ENCODE results near the gene NEK2. TPM values are rescaled to one million over a fixed set of nuclear protein-coding genes. Genes with fewer than 3 reads are reported as not detected.
A peak's percentile ranks its signal among the peaks of the same experiment; 100 is the strongest.
"Not testable (repeated sequence)": the region's sequence is repeated elsewhere in the genome, so short reads cannot be mapped to it uniquely, and the experiment has no call there.

Gene NEK2
- total and polyA plus RNA-seq, 4 experiments from 2014 or later, result not detected

GRCh38 chr1:211683396-211684297, 8.2 kb upstream of the NEK2 start:
- Histone ChIP-seq H3K36me3 (ENCODE audit: insufficient read depth, low read length) (no peaks in the 10 kb centered on the region), H3K9me3 (ENCODE audit: control insufficient read depth in 1 of 2, low read length in 2 of 2) (no peaks in the 10 kb centered on the region), H3K4me3 (ENCODE audit: low read length in 2 of 2) (no peak overlapping the region), H3K27me3 (ENCODE audit: insufficient read depth, low read length) (no peaks in the 10 kb centered on the region), H3K4me1 (ENCODE audit: insufficient read depth, low read length) (peaks cover 27% of the 10 kb centered on the region), H3K27ac (ENCODE audit: low read depth, low read length) (no peak overlapping the region)
- ChIA-PET POLR2A (ENCODE audit: partially characterized antibody) (no interaction called here), CTCF (ENCODE audit: partially characterized antibody) (interaction anchor here (1.1 to 7.6 kb wide), 6 partner anchors 10 to 773 kb away, joined by 4 to 95 read pairs (median 29); partner anchors contain the start of genes DTL and INTS7)
- DNase-seq, result no peak
- H3K4me1 Mint-ChIP-seq, result peaks cover 12 to 37% (median 23%) of the 10 kb centered on the region in 4 donors
- H3K9me3 Mint-ChIP-seq, result peaks cover 0 to 1% (median 0%) of the 10 kb centered on the region in 8 donors
- peak overlapping the region in 2 of 7 donors; percentile 53 to 78 for H3K27ac Mint-ChIP-seq
- H3K4me3 Mint-ChIP-seq, result no peak overlapping the region
- H3K27me3 Mint-ChIP-seq, result no peaks in the 10 kb centered on the region
- intact Hi-C loops (cut with micrococcal nuclease), result no loop called here
- no peaks in the 10 kb centered on the region for H3K36me3 Mint-ChIP-seq

- H3K36me3 Mint-ChIP-seq; DNase-seq; H3K36me3 ChIP-seq (ENCODE audit: insufficient read depth, low read length); H3K9me3 ChIP-seq (ENCODE audit: control insufficient read depth in 1 of 2, low read length in 2 of 2); H3K27me3 ChIP-seq (ENCODE audit: insufficient read depth, low read length); intact Hi-C loops (cut with micrococcal nuclease); H3K4me3 ChIP-seq (ENCODE audit: low read length in 2 of 2); H3K27me3 Mint-ChIP-seq; H3K9me3 Mint-ChIP-seq; H3K4me3 Mint-ChIP-seq: not testable (repeated sequence)
- Histone ChIP-seq H3K27ac (ENCODE audit: low read depth, low read length) (peak overlapping the region; percentile 61), H3K4me1 (ENCODE audit: insufficient read depth, low read length) (peaks cover 13% of the 10 kb centered on the region)
- H3K27ac Mint-ChIP-seq, result peak overlapping the region in 6 of 7 donors; percentile 77 to 98 (median 94)
- H3K4me1 Mint-ChIP-seq, result peaks cover 6 to 23% (median 11%) of the 10 kb centered on the region in 4 donors
- CTCF ChIA-PET (ENCODE audit: partially characterized antibody), result interaction anchor here (1.0 to 7.6 kb wide), 8 partner anchors 8 to 1066 kb away, joined by 3 to 95 read pairs (median 20); partner anchors contain the start of genes DTL and INTS7
- POLR2A ChIA-PET (ENCODE audit: partially characterized antibody), result interaction anchor here (1.3 to 2.4 kb wide), 2 partner anchors 16 to 775 kb away, joined by 3 to 6 read pairs; no protein-coding TSS in a partner anchor
Observed at GRCh38 chr1:211682186-211682585, 6.8 kb upstream of the NEK2 start.

GRCh38 chr1:211680752-211681327, 5.4 kb upstream of the NEK2 start:
- Mint-ChIP-seq H3K4me1 (peaks cover 9 to 26% (median 12%) of the 10 kb centered on the region in 4 donors), H3K9me3 (no peaks in the 10 kb centered on the region), H3K27ac (peak overlapping the region; percentile 77 to 98 (median 92)), H3K27me3 (no peaks in the 10 kb centered on the region), H3K4me3 (peak overlapping the region in 4 of 8 donors; percentile 0 to 56 (median 17)), H3K36me3 (no peaks in the 10 kb centered on the region)
- Histone ChIP-seq H3K4me3 (ENCODE audit: low read length in 2 of 2) (no peak overlapping the region), H3K27me3 (ENCODE audit: insufficient read depth, low read length) (no peaks in the 10 kb centered on the region), H3K36me3 (ENCODE audit: insufficient read depth, low read length) (no peaks in the 10 kb centered on the region), H3K9me3 (ENCODE audit: control insufficient read depth in 1 of 2, low read length in 2 of 2) (no peaks in the 10 kb centered on the region), H3K27ac (ENCODE audit: low read depth, low read length) (peak overlapping the region; percentile 61), H3K4me1 (ENCODE audit: insufficient read depth, low read length) (peaks cover 15% of the 10 kb centered on the region)
- DNase-seq, result peak; percentile 76 to 83 (median 82)
- POLR2A ChIA-PET (ENCODE audit: partially characterized antibody), result interaction anchor here (0.6 to 2.4 kb wide), 12 partner anchors 17 to 1198 kb away, joined by 3 to 15 read pairs (median 4); partner anchors contain the start of genes DTL, INTS7, PPP2R5A and SLC30A1
- CTCF ChIA-PET (ENCODE audit: partially characterized antibody), result interaction anchor here (0.7 to 7.6 kb wide), 27 partner anchors 9 to 1067 kb away, joined by 3 to 95 read pairs (median 5); partner anchors contain the start of genes DTL and INTS7
- intact Hi-C loops (cut with micrococcal nuclease), result loop anchor here (1.0 to 2.0 kb wide), 7 partner anchors 150 to 775 kb away; partner anchors contain the start of genes DTL, INTS7 and LPGAT1

GRCh38 chr1:211677659-211678058, 2.2 kb upstream of the NEK2 start:
- ChIA-PET POLR2A (ENCODE audit: partially characterized antibody) (no interaction called here), CTCF (ENCODE audit: partially characterized antibody) (interaction anchor here (1.1 to 5.7 kb wide), 4 partner anchors 21 to 780 kb away, joined by 3 to 95 read pairs (median 8); no protein-coding TSS in a partner anchor)
- Mint-ChIP-seq H3K4me3 (peak overlapping the region in 2 of 8 donors; percentile 6 to 11), H3K36me3 (peaks cover 0 to 3% of the 10 kb centered on the region in 2 donors), H3K4me1 (peaks cover 14 to 43% (median 21%) of the 10 kb centered on the region in 4 donors), H3K27me3 (no peaks in the 10 kb centered on the region), H3K27ac (peak overlapping the region in 1 of 7 donors; percentile 71), H3K9me3 (no peaks in the 10 kb centered on the region)
- H3K27me3 ChIP-seq (ENCODE audit: insufficient read depth, low read length), result no peaks in the 10 kb centered on the region
- no peak overlapping the region for H3K4me3 ChIP-seq (ENCODE audit: low read length in 2 of 2)
- H3K4me1 ChIP-seq (ENCODE audit: insufficient read depth, low read length), result peaks cover 25% of the 10 kb centered on the region
- no peak overlapping the region for H3K27ac ChIP-seq (ENCODE audit: low read depth, low read length)
- intact Hi-C loops (cut with micrococcal nuclease), result loop anchor here (10.0 kb wide), 1 partner anchor 757 kb away; the partner anchor contains the start of gene NENF
- DNase-seq, result no peak
- H3K36me3 ChIP-seq (ENCODE audit: insufficient read depth, low read length), result no peaks in the 10 kb centered on the region
- H3K9me3 ChIP-seq (ENCODE audit: control insufficient read depth in 1 of 2, low read length in 2 of 2), result no peaks in the 10 kb centered on the region

- Mint-ChIP-seq H3K36me3 (peaks cover 0 to 3% of the 10 kb centered on the region in 2 donors), H3K4me1 (peaks cover 14 to 35% (median 21%) of the 10 kb centered on the region in 4 donors), H3K27ac (peak overlapping the region in 4 of 7 donors; percentile 19 to 87 (median 80)), H3K4me3 (peak overlapping the region in 6 of 8 donors; percentile 6 to 82 (median 65)), H3K27me3 (no peaks in the 10 kb centered on the region), H3K9me3 (no peaks in the 10 kb centered on the region)
- intact Hi-C loops (cut with micrococcal nuclease), result loop anchor here (10.0 kb wide), 1 partner anchor 758 kb away; the partner anchor contains the start of gene NENF
- DNase-seq, result no peak
- Histone ChIP-seq H3K4me1 (ENCODE audit: insufficient read depth, low read length) (peaks cover 23% of the 10 kb centered on the region), H3K4me3 (ENCODE audit: low read length in 2 of 2) (no peak overlapping the region), H3K27me3 (ENCODE audit: insufficient read depth, low read length) (no peaks in the 10 kb centered on the region), H3K36me3 (ENCODE audit: insufficient read depth, low read length) (no peaks in the 10 kb centered on the region), H3K9me3 (ENCODE audit: control insufficient read depth in 1 of 2, low read length in 2 of 2) (no peaks in the 10 kb centered on the region), H3K27ac (ENCODE audit: low read depth, low read length) (no peak overlapping the region)
- CTCF ChIA-PET (ENCODE audit: partially characterized antibody), result interaction anchor here (0.7 to 2.8 kb wide), 6 partner anchors 22 to 1017 kb away, joined by 3 to 11 read pairs (median 4); partner anchors contain the start of genes DTL and INTS7
- POLR2A ChIA-PET (ENCODE audit: partially characterized antibody), result no interaction called here
Observed at GRCh38 chr1:211676761-211677160, 1.3 kb upstream of the NEK2 start.

GRCh38 chr1:211676106-211676583, 724 bp upstream of the NEK2 start:
- Histone ChIP-seq H3K27ac (ENCODE audit: low read depth, low read length) (no peak overlapping the region), H3K9me3 (ENCODE audit: control insufficient read depth in 1 of 2, low read length in 2 of 2) (no peaks in the 10 kb centered on the region), H3K27me3 (ENCODE audit: insufficient read depth, low read length) (no peaks in the 10 kb centered on the region), H3K4me1 (ENCODE audit: insufficient read depth, low read length) (peaks cover 16% of the 10 kb centered on the region), H3K4me3 (ENCODE audit: low read length in 2 of 2) (peak overlapping the region in 1 of 2 donors; percentile 83), H3K36me3 (ENCODE audit: insufficient read depth, low read length) (no peaks in the 10 kb centered on the region)
- Mint-ChIP-seq H3K36me3 (peaks cover 0 to 3% of the 10 kb centered on the region in 2 donors), H3K27ac (peak overlapping the region in 5 of 7 donors; percentile 78 to 92 (median 85)), H3K4me1 (peaks cover 13 to 29% (median 18%) of the 10 kb centered on the region in 4 donors), H3K4me3 (peak overlapping the region; percentile 89 to 94 (median 92)), H3K9me3 (no peaks in the 10 kb centered on the region), H3K27me3 (no peaks in the 10 kb centered on the region)
- DNase-seq, result no peak
- intact Hi-C loops (cut with micrococcal nuclease), result loop anchor here (10.0 kb wide), 1 partner anchor 759 kb away; the partner anchor contains the start of gene NENF
- ChIA-PET POLR2A (ENCODE audit: partially characterized antibody) (interaction anchor here (0.7 to 1.0 kb wide), 2 partner anchors 97 to 182 kb away, joined by 3 to 4 read pairs; partner anchors contain the start of gene SLC30A1), CTCF (ENCODE audit: partially characterized antibody) (interaction anchor here (0.7 to 2.8 kb wide), 7 partner anchors 22 to 1018 kb away, joined by 3 to 11 read pairs (median 4); partner anchors contain the start of genes DTL, INTS7 and SLC30A1)
